T-helper 1 cell treated with Interleukin-12 subunit alpha and Interleukin-12 subunit beta and Interleukin-4 antibody, amounts not matched to agents 30 ng/mL and 1 ng/mL, for 36 hours (primary cell): Measurements from ENCODE around the gene PPDPF. TPM values are rescaled to one million over a fixed set of nuclear protein-coding genes. Genes with fewer than 3 reads are reported as not detected.
"Not testable (repeated sequence)": the region's sequence is repeated elsewhere in the genome, so short reads cannot be mapped to it uniquely, and the experiment has no call there.

ENCODE experiments used
- intact Hi-C: fragments of 100-400 bp; cut with micrococcal nuclease; formaldehyde crosslinking; loops from one replicate; pipeline ENCODE4 v1.15.1; 2024
- total RNA-seq: library from RNA; stranded (reverse); gene quantifications from 2 replicates; pipeline ENCODE4 v1.2.3, GENCODE V29; 2022

The PPDPF gene
- total RNA-seq, 1 donor from 2014 or later: 141 TPM

DNA sequence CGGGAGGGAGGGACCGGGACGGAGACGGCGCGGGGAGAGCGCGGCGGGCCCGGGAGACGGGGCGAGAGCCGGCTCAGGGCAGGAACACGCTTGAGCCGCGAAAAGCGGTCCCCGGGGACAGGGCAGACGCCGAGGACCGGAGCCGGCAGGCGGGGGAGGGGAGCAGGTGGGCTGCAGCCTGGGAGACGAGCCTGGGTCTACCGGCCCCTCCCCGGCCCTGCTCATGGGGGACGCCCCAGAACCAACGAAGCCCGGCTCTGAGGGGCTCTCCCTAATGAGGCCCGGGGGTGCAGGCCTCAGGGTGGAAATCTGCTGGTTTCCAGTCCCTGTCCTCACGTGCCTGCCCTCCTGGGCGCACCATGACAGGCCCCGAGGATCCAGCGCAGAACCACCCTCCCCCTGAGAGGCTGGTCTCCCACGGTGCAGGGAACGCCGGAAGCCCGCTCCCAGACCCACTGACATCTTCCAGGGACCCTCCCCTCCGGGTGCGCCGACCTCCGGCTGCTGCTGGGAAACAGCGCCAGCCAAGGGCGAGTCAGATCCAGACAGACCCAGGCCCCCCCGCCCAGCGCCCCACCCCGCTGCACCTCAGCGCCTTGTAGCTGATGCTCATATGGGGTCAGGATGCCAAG, 21.1 kb upstream of the PPDPF start:
- intact Hi-C loops: no loop called here

- intact Hi-C loops: no loop called here
Observed at GRCh38 chr20:63500151-63500901, 20.2 kb upstream of the PPDPF start.

GRCh38 chr20:63500902-63501817, 19.4 kb upstream of the PPDPF start:
- intact Hi-C loops: no loop called here

GRCh38 chr20:63501818-63502670, 18.5 kb upstream of the PPDPF start:
- intact Hi-C loops: no loop called here

DNA sequence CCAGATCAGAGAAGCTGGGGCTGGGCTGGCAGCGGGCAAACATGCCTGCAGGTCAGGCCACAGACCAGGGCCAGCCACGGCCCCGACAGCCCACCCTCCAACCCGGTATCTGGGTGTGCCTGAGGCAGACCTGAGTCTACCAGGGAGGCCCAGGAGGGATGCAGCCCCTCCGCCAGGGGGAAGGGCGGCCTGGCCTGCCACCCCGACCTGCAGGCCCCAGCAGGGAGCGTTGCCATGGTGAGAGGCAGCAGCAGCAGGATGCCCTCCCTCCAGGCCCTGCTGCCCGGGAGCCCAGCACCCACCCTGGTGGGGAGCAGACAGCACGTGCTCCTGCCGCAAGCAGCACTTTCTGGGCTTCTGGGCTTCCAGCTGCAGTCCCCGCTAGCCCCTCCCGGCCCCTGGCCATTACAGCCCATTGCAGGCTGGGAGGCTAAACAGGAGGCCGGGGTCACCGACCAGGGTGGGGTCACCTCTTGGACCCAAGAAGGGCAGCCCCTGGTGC, 17.8 kb upstream of the PPDPF start:
- intact Hi-C loops: no loop called here

DNA sequence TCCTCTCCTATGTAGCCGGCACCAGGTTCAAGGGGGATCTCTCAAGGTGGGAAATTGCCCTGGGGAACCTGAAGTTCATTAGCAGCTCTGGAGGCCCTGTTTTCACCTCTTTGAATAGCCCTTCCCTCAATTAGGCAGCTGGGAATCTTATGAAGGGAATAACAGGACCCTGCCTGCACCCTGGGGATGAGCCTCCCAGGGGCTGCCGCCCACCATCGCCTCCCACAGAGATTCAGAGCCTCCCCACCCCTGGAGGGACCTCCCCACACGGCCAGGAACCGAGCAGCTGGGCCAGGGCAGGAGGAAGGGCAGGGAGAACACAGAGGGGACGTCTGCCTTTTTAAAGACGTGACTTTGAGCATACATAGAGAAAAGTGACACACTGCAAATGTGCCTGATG, 17.0 kb upstream of the PPDPF start:
- intact Hi-C loops: no loop called here

DNA sequence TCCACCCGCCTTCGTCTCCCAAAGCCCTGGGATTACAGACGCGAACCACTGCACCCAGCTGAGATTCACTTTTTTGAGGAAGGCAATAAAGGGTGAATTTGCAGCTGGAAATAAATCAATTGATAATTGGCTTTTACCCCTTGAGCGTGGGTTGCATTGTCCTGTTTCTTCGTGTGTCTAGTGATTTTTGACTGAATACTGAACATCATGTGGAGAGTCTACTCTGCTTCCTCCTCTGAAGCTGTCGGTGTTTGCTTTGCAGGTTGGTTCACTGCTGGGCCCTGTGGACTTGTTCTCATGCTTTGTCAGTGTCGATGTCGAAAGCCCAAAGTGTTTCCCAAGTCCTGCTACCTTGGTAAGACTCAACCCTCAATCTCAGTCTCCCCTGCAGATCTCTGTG, 15.9 kb upstream of the PPDPF start:
- intact Hi-C loops: no loop called here

DNA sequence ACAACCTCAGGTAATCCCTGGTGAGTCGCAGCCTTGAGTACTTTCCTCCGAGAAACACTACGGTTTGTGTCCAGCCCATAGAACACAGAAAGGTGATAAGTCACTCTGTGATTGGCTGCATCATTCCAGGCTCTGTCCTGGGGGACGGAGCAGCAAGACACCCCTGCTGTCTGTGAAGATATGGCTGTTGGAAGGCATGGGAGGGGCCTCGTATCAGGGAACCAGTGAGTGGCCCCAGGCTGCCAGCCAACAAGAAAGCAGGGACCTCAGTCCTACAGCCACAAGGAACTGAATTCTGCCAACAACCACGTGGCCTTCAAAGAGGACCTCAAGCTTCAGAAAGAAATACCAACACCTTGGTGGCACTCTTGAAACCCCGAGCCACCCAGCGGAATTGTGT, 15.3 kb upstream of the PPDPF start:
- intact Hi-C loops: no loop called here

DNA sequence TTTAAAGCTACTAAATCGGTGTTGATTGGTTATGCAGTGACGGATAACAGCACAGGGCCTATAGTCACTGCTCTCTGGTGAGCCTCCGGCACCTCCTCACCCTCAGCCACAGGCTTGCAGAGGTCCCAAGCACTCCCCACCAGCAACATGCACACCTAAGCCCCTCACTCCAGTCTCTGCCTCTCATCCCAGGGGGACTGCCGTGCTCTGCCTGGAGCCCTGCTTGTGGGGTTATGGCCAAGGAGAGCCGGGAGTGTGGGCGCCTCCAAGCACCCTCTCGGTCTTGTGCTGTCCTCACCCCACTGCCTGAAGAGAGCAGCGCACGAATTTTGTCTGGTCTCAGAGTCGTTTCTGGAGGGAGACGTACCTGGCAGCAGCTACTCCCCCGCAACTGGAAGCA, 14.8 kb upstream of the PPDPF start:
- intact Hi-C loops: no loop called here

DNA sequence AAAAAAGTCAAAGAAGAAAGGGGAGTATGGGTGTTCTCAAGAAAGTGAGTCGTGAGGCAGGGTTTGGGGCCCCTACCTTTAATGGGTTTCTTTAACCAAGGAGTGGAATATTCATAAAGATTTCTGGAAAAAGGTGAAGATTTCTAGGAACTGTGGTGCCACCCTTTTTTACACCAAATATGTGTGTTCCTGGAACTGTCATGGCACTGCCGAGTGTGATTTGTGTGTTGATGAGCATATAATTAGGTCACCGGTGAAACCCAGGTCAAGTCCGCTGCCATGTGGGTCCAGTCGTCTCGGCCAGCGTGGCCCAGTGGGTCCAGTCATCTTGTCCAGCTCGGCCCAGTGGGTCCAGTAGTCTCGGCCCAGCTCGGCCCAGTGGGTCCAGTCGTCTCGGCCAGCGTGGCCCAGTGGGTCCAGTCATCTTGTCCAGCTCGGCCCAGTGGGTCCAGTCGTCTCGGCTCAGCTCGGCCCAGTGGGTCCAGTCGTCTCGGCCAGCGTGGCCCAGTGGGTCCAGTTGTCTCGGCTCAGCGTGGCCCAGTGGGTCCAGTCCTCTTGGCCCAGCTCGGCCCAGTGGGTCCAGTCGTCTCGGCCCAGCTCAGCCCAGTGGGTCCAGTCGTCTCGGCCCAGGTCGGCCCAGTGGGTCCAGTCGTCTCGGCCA, 13.4 kb upstream of the PPDPF start:
- intact Hi-C loops: no loop called here

DNA sequence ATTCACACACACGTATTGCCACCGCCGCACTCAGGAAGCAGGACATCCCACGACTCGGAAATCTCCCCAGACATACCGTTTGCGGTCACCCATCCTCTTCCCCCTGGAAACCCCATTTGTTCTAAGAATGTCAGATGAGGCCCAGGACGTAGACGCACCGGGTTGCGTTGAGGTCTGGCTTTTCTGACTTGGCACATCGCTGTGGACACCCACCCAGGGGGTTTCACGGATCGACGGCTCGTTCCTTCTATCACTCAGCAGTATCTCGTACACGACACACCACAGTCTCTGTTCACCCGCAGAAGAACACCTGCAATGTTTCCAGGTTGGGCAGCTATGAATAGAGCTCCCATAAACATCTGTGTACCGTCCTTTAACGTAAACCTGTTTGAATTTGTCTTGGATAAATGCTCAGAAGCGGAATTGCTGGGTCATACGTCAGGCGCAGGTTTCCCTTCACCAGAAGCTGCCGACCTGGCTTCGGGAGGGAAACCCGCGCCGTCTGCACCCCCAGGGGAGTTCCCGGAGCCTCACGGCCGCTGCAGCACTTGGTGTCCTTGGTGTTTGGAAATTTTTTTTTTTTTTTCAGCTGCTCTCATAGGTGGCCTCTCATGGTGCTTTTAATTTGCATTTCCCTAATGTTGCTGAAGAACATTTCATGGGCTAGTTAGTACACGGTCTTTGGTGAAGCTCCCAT, 12.3 kb upstream of the PPDPF start:
- intact Hi-C loops: no loop called here

DNA sequence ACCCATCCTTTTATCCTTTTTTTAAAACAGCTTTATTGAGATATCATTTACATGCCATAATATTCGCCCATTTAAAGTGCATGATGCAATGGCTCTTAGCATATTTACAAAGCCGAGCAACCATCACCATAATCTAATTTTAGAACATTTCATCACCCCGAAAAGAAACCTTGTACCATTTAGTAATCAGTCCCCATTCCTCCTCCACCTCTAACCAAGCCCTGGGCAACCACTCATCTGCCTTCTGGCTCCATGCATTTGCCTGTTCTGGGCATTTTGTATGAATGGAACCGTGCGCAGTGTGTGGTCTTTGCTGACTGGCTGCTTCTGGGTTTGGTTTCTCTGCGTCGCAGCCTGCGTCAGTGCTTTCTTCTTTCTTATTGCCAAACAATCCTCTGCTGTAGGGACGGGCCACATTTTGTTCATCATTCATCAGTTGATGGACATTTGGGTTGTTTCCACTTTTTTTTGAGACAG, 11.4 kb upstream of the PPDPF start:
- intact Hi-C loops: no loop called here

DNA sequence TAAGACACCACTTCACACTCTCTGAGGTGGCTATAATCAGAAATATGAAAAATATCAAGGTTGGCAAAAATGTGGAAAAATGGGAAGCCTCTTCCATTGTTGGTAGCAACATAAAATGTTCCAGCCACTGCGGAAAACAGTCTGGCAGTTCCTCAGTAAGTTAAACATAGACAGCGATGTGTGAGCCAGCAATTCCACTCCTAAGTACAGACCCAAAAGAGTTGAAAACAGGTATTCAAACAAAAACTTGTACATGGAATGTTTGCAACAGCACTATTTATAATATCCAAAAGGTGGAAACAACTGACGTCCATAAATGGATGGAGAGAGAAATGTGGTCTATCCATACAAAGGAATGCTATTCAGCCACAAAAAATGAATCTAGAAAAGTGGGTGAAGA, 7.4 kb upstream of the PPDPF start:
- intact Hi-C loops: no loop called here

GRCh38 chr20:63514520-63514919, 6.0 kb upstream of the PPDPF start:
- intact Hi-C loops: not testable (repeated sequence)

DNA sequence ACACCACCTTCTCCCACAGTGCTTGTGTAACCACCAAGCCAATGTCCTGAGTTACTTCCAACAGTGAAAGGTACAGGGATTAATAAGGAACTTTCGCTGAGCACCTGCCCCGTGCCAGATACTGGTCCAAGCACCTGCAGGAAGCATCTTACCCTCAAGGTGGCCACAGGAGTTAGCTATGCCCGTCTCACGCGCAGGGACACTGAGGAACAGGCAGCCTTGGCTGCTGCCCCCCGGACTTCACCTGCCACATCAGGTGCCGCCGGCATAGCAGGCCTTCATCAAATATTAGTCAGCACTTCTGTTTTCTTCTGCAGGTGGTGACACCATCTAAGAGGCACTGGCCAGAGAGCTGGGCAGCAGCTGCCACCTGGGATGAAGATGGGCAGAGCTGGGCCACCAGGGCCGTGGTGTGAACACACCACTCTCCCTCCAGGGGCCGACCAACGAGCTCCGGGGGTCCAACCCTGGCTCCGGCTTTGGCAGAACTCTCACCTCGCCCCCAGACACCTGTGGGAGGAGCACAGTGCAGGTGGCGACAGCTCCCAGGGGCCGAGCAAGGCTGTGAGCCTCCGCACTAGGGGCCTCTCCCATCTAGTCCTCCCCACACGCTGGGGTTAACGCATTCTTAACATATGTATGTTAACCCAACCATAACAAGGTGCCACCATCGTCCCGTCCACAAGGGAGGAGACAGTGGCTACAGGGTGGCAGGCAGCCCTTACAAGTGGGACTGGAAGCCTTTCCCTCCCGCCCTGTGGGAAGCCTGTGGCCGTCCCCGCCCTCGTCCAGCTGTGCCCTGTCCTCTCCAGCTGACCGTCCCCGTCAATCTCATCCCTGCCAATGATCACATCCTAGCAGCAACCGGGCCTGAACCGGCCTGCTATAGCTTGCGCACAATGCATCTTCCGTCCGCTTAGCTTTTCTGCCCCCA, 2.9 kb upstream of the PPDPF start:
- intact Hi-C loops: no loop called here

DNA sequence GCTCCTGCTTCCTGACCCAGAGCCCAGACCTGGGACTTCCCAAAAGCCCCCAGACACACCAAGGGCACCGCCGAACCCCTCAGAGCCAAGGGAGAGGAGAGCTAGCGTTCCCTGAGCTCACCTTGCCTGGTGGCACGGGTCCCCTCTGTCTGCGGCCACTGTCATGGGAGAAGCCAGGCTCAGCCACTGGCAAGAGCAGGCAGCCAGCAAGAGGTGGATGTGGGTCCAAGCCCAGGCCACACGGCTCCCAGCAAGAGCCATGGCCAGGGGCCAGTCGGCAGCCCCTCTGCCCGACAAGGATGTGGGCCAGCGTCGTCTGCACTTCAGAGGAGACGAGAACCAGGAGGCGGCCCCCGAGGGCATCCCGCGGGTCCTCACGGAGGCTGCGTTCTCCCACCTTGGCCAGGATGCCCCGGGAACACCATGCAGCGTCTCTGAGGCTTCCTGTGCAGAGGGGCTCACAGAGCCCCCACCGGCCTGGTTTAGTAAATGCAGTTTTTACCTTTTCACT, 2.2 kb upstream of the PPDPF start:
- intact Hi-C loops: no loop called here

GRCh38 chr20:63518946-63519667, 1.5 kb upstream of the PPDPF start:
- intact Hi-C loops: no loop called here
